ENCODE data around the gene RRP7A.
"Not testable (repeated sequence)": the region's sequence is repeated elsewhere in the genome, so short reads cannot be mapped to it uniquely, and the experiment has no call there.

GRCh38 chr22:42508975-42509364, 10.6 kb downstream of the RRP7A start:
- not testable (repeated sequence) for TF ChIP-seq ZNF274 (IDR thresholded peaks at IDR 0.05; ENCODE audit: low read depth, low read length); SUZ12 (IDR thresholded peaks at IDR 0.05; ENCODE audit: extremely low read depth, insufficient read depth, insufficient read length)

Measured in NT2/D1 (cell line).